K562 (cell line): ENCODE measurements around the gene BORCS5. TPM values are rescaled to one million over a fixed set of nuclear protein-coding genes. Genes with fewer than 3 reads are reported as not detected.

Experiments used
- ATAC-seq: fragments of 200-7000 bp; cut with Tn5 transposase; 3 replicates; pipeline ENCODE4 v1.9.1; 2020; ENCODE audit warnings: moderate library complexity
- BruUV-seq: library from RNA; stranded (reverse); fragments of 400-500 nt; replicated peaks from 2 replicates; lab custom pipeline; 2021; lab: Mats Ljungman, UMichigan
- CTCF ChIA-PET: fragments of 300-600 bp; formaldehyde crosslinking; extraction: SDS; loops from one replicate; lab custom pipeline; 2021; ENCODE audit warnings: low intra/inter-chr PET ratio; lab: Yijun Ruan, JAX
- POLR2A ChIA-PET: fragments of 300-600, 350-650 bp; sonication (Branson Sonifier 250); formaldehyde crosslinking; extraction: SDS; loops from one replicate; lab custom pipeline; 2021; ENCODE audit warnings: antibody characterized with exemption, inconsistent platforms; lab: Yijun Ruan, JAX
- DNase-seq, 4 experiments: peaks; one replicate each; pipeline versions ENCODE4 v3.0.0 to v3.0.0-alpha.2; 2011 to 2018; ENCODE audit warnings: low spot score in 3 of 4, mixed read lengths in 3 of 4; ENCODE audit errors: extremely low read depth in 1 of 4
- FAIRE-seq: peaks from 2 replicates; lab custom pipeline; 2011; peaks lifted over from hg19 to GRCh38; lab: Jason Lieb, UNC
- H2AFZ ChIP-seq: 2 replicates; pipeline ENCODE4 v1.6.0; 2011; ENCODE audit warnings: low read depth, low read length, control low read depth, inconsistent platforms
- H3K27ac ChIP-seq: fragments of 200-600 bp; 3 replicates; pipeline ENCODE4 v1.8.0; 2011; ENCODE audit warnings: low read depth, mild to moderate bottlenecking, control low read depth, inconsistent platforms, low read length, moderate library complexity, mixed read lengths; ENCODE audit errors: extremely low read depth
- H3K27me3 ChIP-seq, 2 experiments: fragments of 300-600 bp in 1 of 2; 2 replicates in 1 of 2; 3 replicates in 1 of 2; pipeline versions ENCODE4 v1.6.0 to v1.8.0; 2011; ENCODE audit warnings: inconsistent platforms in 2 of 2, low read length in 2 of 2, mild to moderate bottlenecking in 1 of 2, mixed read lengths in 1 of 2, moderate library complexity in 1 of 2; ENCODE audit not compliant: control insufficient read depth in 2 of 2, insufficient read depth in 2 of 2
- H3K36me3 ChIP-seq: fragments of 300-600 bp; 3 replicates; pipeline ENCODE4 v1.8.0; 2011; ENCODE audit warnings: mild to moderate bottlenecking, low read length, inconsistent platforms; ENCODE audit not compliant: control insufficient read depth, insufficient read depth
- H3K4me1 ChIP-seq, 2 experiments: fragments of 200-600 bp in 1 of 2; replicated peaks in 1 of 2; 2 replicates in 1 of 2; 3 replicates in 1 of 2; pipeline versions ENCODE4 v1.5.1 to v1.8.0; 2011; ENCODE audit warnings: inconsistent platforms in 2 of 2, low read length in 2 of 2, mild to moderate bottlenecking in 1 of 2, mixed read lengths in 1 of 2, moderate library complexity in 1 of 2; ENCODE audit not compliant: control insufficient read depth in 2 of 2, insufficient read depth in 2 of 2
- H3K4me2 ChIP-seq: 2 replicates; pipeline ENCODE4 v1.6.1; 2011; ENCODE audit warnings: low read length, control low read depth, inconsistent platforms, mixed read lengths; ENCODE audit not compliant: insufficient read depth
- H3K4me3 ChIP-seq: fragments of 200-600 bp; sonication (generic), shearing (Covaris generic); 2 replicates; pipeline ENCODE4 v1.5.1; 2016; ENCODE audit warnings: control low read depth, inconsistent platforms
- H3K79me2 ChIP-seq: fragments of 200-600 bp; 3 replicates; pipeline ENCODE4 v1.8.0; 2011; ENCODE audit warnings: low read length, inconsistent platforms; ENCODE audit not compliant: control insufficient read depth, insufficient read depth
- H3K9ac ChIP-seq, 2 experiments: 2 replicates each; pipeline versions ENCODE4 v1.6.0 to v1.6.1; 2011; ENCODE audit warnings: low read depth in 2 of 2, low read length in 2 of 2, control low read depth in 1 of 2, inconsistent platforms in 1 of 2, mild to moderate bottlenecking in 1 of 2, mixed read lengths in 1 of 2; ENCODE audit not compliant: insufficient read depth in 1 of 2
- H3K9me1 ChIP-seq: one replicate; pipeline ENCODE4 v1.6.0; 2011; ENCODE audit warnings: inconsistent platforms, mild to moderate bottlenecking, low read length, moderate library complexity; ENCODE audit not compliant: control insufficient read depth, insufficient read depth
- H3K9me3 ChIP-seq: replicated peaks from 2 replicates; pipeline ENCODE4 v1.5.1; 2011; ENCODE audit warnings: low read depth, low read length, inconsistent platforms; ENCODE audit not compliant: control insufficient read depth, insufficient read depth
- H4K20me1 ChIP-seq: replicated peaks from 2 replicates; pipeline ENCODE4 v1.6.1; 2011; ENCODE audit warnings: low read length, inconsistent platforms, mixed read lengths; ENCODE audit not compliant: control insufficient read depth, insufficient read depth
- C11orf30 ChIP-seq: fragments of 450-650 bp; IDR thresholded peaks from 2 replicates; pipeline ENCODE4 v1.6.1; 2016; ENCODE audit warnings: low read depth, mild to moderate bottlenecking
- E2F8 ChIP-seq: fragments of 450-650 bp; IDR thresholded peaks from 2 replicates; pipeline ENCODE4 v1.7.1; 2018; ENCODE audit warnings: mild to moderate bottlenecking, low read depth; ENCODE audit not compliant: partially characterized antibody
- EZH2 ChIP-seq: IDR thresholded peaks from 2 replicates; pipeline ENCODE4 v1.6.1; 2012; ENCODE audit warnings: low read depth, mild to moderate bottlenecking, inconsistent platforms, low read length, borderline replicate concordance
- MLLT1 ChIP-seq, 2 experiments: fragments of 450-650 bp; IDR thresholded peaks; 2 replicates each; pipeline ENCODE4 v1.6.1; 2016
- MNT ChIP-seq, 2 experiments: fragments of 450-650 bp; conservative IDR thresholded peaks; 2 replicates each; pipeline ENCODE4 v1.6.1; 2017; ENCODE audit warnings: mild to moderate bottlenecking in 2 of 2, moderate library complexity in 2 of 2
- NEUROD1 ChIP-seq: fragments of 150-350 bp; IDR thresholded peaks from 2 replicates; pipeline ENCODE4 v1.6.1; 2014; ENCODE audit warnings: borderline replicate concordance, low read length, low read depth; ENCODE audit not compliant: partially characterized antibody
- NKRF ChIP-seq: fragments of 450-650 bp; IDR thresholded peaks from 2 replicates; pipeline ENCODE4 v1.6.1; 2016; ENCODE audit warnings: borderline replicate concordance
- PPARD ChIP-seq: fragments of 250-450 bp; sonication (Bioruptor Pico); IDR thresholded peaks from 2 replicates; pipeline ENCODE4 v1.8.0; 2022; ENCODE audit warnings: inconsistent platforms, mild to moderate bottlenecking, moderate library complexity
- SAP30 ChIP-seq: fragments of 200-600 bp; sonication (generic); IDR thresholded peaks from 2 replicates; pipeline ENCODE4 v1.6.1; 2012; ENCODE audit warnings: borderline replicate concordance, low read depth, mild to moderate bottlenecking, moderate library complexity, low read length, control low read depth, inconsistent platforms; ENCODE audit not compliant: insufficient read depth, poor library complexity, severe bottlenecking
- XRCC5 ChIP-seq: fragments of 200-400 bp; formaldehyde crosslinking; IDR thresholded peaks from 2 replicates; pipeline ENCODE4 v1.6.1; 2017; ENCODE audit warnings: low read depth, mild to moderate bottlenecking, low read length
- ZNF280A ChIP-seq: fragments of 450-650 bp; IDR thresholded peaks from 2 replicates; pipeline ENCODE4 v1.6.1; 2018; ENCODE audit warnings: mild to moderate bottlenecking, low read depth; ENCODE audit not compliant: partially characterized antibody
- ZNF316 ChIP-seq: fragments of 450-650 bp; IDR thresholded peaks from 2 replicates; pipeline ENCODE4 v1.6.1; 2016
- WGBS: fragments of 100-300 bp; shearing (Covaris generic); methylation state at CpG from one replicate; pipeline ENCODE4 v1.1.6; 2016; ENCODE audit warnings: low coverage, mixed read lengths; ENCODE audit not compliant: insufficient coverage; ENCODE audit errors: missing lambda C conversion rate; 5-methylcytosine and 5-hydroxymethylcytosine counted together
- in situ Hi-C: fragments of 300-500 bp; cut with MboI; formaldehyde crosslinking; loops from 4 replicates; pipeline ENCODE4 v1.15.0; 2018; ENCODE audit warnings: inconsistent platforms, mixed read lengths
- intact Hi-C: fragments of 100-400 bp; cut with micrococcal nuclease; formaldehyde crosslinking; loops from 2 replicates; pipeline ENCODE4 v1.14.2; 2022
- polyA plus RNA-seq, 8 experiments: library from polyadenylated mRNA; depleted of rRNA in 4 of 8; stranded (reverse) in 5 of 8; unstranded in 3 of 8; fragments of >200 nt; fragmentation: Nextera tagmentation in 2 of 8; fragmentation: Illumina TruSeq in 1 of 8; extraction: Ambion mirVana in 2 of 8; extraction: Trizol in 1 of 8; gene quantifications; 2 replicates each; pipeline versions ENCODE4 v1.2.1 to v1.2.3, GENCODE V29; 2011 to 2014; ENCODE audit warnings: inconsistent platforms in 1 of 8, missing spikeins in 1 of 8
- total RNA-seq, 7 experiments: library from RNA; depleted of rRNA in 6 of 7; stranded (reverse); fragments of >200 nt in 6 of 7; fragmentation: Illumina TruSeq in 2 of 7; extraction: Trizol in 2 of 7; gene quantifications; 2 replicates each; pipeline versions ENCODE4 v1.2.1 to v1.2.3, GENCODE V29; 2011 to 2021; ENCODE audit warnings: low replicate concordance in 1 of 7

Gene BORCS5
- total and polyA plus RNA-seq, 9 of the 15 experiments (the other 6 are each of a cell fraction or from before 2014, with no cell fraction given), result 0.31 to 12.4 (median 6.6) TPM

- no peak for ATAC-seq
- Histone ChIP-seq H2AFZ (no peak overlapping the region), H3K4me2 (no peak overlapping the region), H3K27ac (no peak overlapping the region), H3K9me3 (no peaks in the 10 kb centered on the region), H3K27me3 (no peaks in the 10 kb centered on the region), H3K36me3 (no peaks in the 10 kb centered on the region), H3K9me1 (no peaks in the 10 kb centered on the region), H3K9ac (no peak overlapping the region), H3K4me1 (no peaks in the 10 kb centered on the region; a peak in 1 of 5 replicates), H3K4me3 (no peak overlapping the region), H4K20me1 (no peaks in the 10 kb centered on the region), H3K79me2 (no peaks in the 10 kb centered on the region)
- TF ChIP-seq PPARD (CRISPR knock-in tag), result no peak
- TF ChIP-seq XRCC5, result no peak
- TF ChIP-seq E2F8, result no peak
- TF ChIP-seq EZH2, result no peak
- TF ChIP-seq ZNF316, result no peak
- TF ChIP-seq MNT (conservative IDR thresholded peaks at IDR 0.05), result no peak
- TF ChIP-seq C11orf30, result no peak
- no peak for TF ChIP-seq NKRF
- TF ChIP-seq ZNF280A, result no peak
- no peak for TF ChIP-seq MLLT1 (IDR thresholded peaks at IDR 0.05)
- no peak for TF ChIP-seq SAP30
- no peak for TF ChIP-seq NEUROD1
- intact Hi-C loops (no loop called here), in situ Hi-C loops (loop anchor here (25.0 kb wide), 1 partner anchor 774 kb away; no protein-coding TSS in a partner anchor)
- 17% methylated on average over 1 of the region's 1 CpG for WGBS
- FAIRE-seq, result no peak
- BruUV-seq, result no TSS peak
- DNase-seq, result no peak
- CTCF ChIA-PET, result no interaction called here
- POLR2A ChIA-PET, result interaction anchor here (0.6 to 0.8 kb wide), 2 partner anchors 18 to 31 kb away, joined by 3 read pairs; no protein-coding TSS in a partner anchor
Observed at GRCh38 chr12:12336511-12336910, 20.4 kb upstream of the BORCS5 start.
